ENCODE results near the gene LAMA3.
A peak's percentile ranks its signal among the peaks of the same experiment; 100 is the strongest.

The LAMA3 gene, protein sequence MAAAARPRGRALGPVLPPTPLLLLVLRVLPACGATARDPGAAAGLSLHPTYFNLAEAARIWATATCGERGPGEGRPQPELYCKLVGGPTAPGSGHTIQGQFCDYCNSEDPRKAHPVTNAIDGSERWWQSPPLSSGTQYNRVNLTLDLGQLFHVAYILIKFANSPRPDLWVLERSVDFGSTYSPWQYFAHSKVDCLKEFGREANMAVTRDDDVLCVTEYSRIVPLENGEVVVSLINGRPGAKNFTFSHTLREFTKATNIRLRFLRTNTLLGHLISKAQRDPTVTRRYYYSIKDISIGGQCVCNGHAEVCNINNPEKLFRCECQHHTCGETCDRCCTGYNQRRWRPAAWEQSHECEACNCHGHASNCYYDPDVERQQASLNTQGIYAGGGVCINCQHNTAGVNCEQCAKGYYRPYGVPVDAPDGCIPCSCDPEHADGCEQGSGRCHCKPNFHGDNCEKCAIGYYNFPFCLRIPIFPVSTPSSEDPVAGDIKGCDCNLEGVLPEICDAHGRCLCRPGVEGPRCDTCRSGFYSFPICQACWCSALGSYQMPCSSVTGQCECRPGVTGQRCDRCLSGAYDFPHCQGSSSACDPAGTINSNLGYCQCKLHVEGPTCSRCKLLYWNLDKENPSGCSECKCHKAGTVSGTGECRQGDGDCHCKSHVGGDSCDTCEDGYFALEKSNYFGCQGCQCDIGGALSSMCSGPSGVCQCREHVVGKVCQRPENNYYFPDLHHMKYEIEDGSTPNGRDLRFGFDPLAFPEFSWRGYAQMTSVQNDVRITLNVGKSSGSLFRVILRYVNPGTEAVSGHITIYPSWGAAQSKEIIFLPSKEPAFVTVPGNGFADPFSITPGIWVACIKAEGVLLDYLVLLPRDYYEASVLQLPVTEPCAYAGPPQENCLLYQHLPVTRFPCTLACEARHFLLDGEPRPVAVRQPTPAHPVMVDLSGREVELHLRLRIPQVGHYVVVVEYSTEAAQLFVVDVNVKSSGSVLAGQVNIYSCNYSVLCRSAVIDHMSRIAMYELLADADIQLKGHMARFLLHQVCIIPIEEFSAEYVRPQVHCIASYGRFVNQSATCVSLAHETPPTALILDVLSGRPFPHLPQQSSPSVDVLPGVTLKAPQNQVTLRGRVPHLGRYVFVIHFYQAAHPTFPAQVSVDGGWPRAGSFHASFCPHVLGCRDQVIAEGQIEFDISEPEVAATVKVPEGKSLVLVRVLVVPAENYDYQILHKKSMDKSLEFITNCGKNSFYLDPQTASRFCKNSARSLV (N-terminal part only)

GRCh38 chr18:23689031-23689615, at the start of gene LAMA3:
Gene LAMA3 (plus strand): TSS chr18:23689453. CDS start chr18:23689684, 231 bp downstream.
- peak within 1 kb of the TSS; percentile 64 for H3K9ac ChIP-seq (ENCODE audit: insufficient read length, low read depth)
- no peak for DNase-seq (ENCODE audit: low read depth, low spot score)
- H3K4me3 ChIP-seq (ENCODE audit: insufficient read length, low read depth) = peak within 1 kb of the TSS; percentile 42
- no peaks in the 10 kb centered on the region for H3K9me3 ChIP-seq (ENCODE audit: insufficient read depth, low read length)
- no peaks in the 10 kb centered on the region for H3K36me3 ChIP-seq (ENCODE audit: insufficient read depth, insufficient read length, low read length)
- H3K4me1 ChIP-seq (ENCODE audit: insufficient read depth, insufficient read length) = no peaks in the 10 kb centered on the region
- TF ChIP-seq SUZ12 (IDR thresholded peaks at IDR 0.05; ENCODE audit: extremely low read depth, insufficient read depth, insufficient read length) (no peak), ZNF274 (IDR thresholded peaks at IDR 0.05; ENCODE audit: low read depth, low read length) (no peak), YY1 (IDR thresholded peaks at IDR 0.05; ENCODE audit: insufficient read depth, insufficient read length) (no peak)
- peaks cover 41% of the 10 kb centered on the region for H3K27me3 ChIP-seq (ENCODE audit: insufficient read depth, insufficient read length)

DNA sequence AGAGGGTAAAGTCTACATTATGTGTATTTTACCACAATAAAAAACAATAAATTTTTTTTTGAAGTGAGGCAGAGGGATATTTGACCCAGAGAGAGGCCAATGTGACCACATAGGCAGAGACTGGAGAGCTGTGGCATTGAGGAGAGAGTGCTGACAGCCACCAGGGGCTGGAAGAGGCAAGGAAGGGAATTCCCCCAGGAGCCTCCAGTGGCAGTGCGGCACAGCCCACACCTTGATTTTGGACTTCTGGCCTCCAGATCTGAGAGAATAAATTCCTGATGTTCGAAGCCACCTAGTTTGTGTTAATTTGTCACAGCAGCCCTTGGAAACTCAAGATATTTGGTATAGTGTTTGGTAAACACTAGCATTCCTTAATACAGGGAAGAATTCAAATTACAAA, 49.2 kb upstream of the LAMA3 start:
- no peak overlapping the region for H3K4me3 ChIP-seq (ENCODE audit: insufficient read length, low read depth)
- no peak for DNase-seq (ENCODE audit: low read depth, low spot score)
- H3K36me3 ChIP-seq (ENCODE audit: insufficient read depth, insufficient read length, low read length) = no peaks in the 10 kb centered on the region

DNA sequence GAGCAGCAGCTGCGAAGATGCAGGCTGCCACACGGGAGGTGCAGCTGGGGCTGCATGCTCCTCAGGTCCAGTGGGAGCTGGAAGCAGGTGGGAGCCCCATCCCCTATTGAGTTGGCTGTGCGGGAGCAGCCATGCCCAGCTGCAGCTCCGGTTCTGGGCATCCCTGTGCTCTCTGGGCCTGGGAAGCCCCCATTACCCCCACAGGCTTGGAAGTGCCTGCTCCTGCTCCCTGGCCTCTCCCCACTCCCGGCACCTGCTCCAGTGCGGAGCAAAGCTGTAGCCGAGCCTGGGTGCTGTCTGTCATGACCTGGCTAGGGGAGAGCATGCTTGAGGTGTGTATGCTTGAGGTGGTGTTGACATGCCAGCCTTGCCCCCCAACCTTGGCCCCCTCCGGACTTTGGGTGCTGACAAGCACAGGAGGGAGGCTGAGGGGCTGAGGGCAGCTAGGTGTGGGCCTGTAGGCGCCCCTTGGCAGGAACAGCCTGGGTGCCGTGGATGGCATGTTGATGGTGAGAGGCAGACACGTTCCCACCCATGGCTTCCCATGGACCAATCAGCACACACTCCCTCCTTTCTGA, 48.0 kb upstream of the LAMA3 start:
- no peak for TF ChIP-seq ZNF274 (IDR thresholded peaks at IDR 0.05; ENCODE audit: low read depth, low read length)
- no peak for TF ChIP-seq YY1 (IDR thresholded peaks at IDR 0.05; ENCODE audit: insufficient read depth, insufficient read length)
- no peak for TF ChIP-seq SUZ12 (IDR thresholded peaks at IDR 0.05; ENCODE audit: extremely low read depth, insufficient read depth, insufficient read length)
- H3K36me3 ChIP-seq (ENCODE audit: insufficient read depth, insufficient read length, low read length) = no peaks in the 10 kb centered on the region
- no peaks in the 10 kb centered on the region for H3K4me1 ChIP-seq (ENCODE audit: insufficient read depth, insufficient read length)
- H3K4me3 ChIP-seq (ENCODE audit: insufficient read length, low read depth) = no peak overlapping the region
- no peak overlapping the region for H3K9ac ChIP-seq (ENCODE audit: insufficient read length, low read depth)
- no peaks in the 10 kb centered on the region for H3K27me3 ChIP-seq (ENCODE audit: insufficient read depth, insufficient read length)
- peaks cover 16% of the 10 kb centered on the region; the same call in 1 of the 2 replicates for H3K9me3 ChIP-seq (ENCODE audit: insufficient read depth, low read length)
- no peak for DNase-seq (ENCODE audit: low read depth, low spot score)

More for the DNA sequence above, 49.2 kb upstream of the LAMA3 start:
- no peak for TF ChIP-seq SUZ12 (IDR thresholded peaks at IDR 0.05; ENCODE audit: extremely low read depth, insufficient read depth, insufficient read length)
- no peak for TF ChIP-seq ZNF274 (IDR thresholded peaks at IDR 0.05; ENCODE audit: low read depth, low read length)
- TF ChIP-seq YY1 (IDR thresholded peaks at IDR 0.05; ENCODE audit: insufficient read depth, insufficient read length) = no peak
- H3K4me1 ChIP-seq (ENCODE audit: insufficient read depth, insufficient read length) = peaks cover 3% of the 10 kb centered on the region
- no peaks in the 10 kb centered on the region for H3K27me3 ChIP-seq (ENCODE audit: insufficient read depth, insufficient read length)
- peaks cover 16% of the 10 kb centered on the region; the same call in 1 of the 2 replicates for H3K9me3 ChIP-seq (ENCODE audit: insufficient read depth, low read length)
- no peak overlapping the region for H3K9ac ChIP-seq (ENCODE audit: insufficient read length, low read depth)

DNA sequence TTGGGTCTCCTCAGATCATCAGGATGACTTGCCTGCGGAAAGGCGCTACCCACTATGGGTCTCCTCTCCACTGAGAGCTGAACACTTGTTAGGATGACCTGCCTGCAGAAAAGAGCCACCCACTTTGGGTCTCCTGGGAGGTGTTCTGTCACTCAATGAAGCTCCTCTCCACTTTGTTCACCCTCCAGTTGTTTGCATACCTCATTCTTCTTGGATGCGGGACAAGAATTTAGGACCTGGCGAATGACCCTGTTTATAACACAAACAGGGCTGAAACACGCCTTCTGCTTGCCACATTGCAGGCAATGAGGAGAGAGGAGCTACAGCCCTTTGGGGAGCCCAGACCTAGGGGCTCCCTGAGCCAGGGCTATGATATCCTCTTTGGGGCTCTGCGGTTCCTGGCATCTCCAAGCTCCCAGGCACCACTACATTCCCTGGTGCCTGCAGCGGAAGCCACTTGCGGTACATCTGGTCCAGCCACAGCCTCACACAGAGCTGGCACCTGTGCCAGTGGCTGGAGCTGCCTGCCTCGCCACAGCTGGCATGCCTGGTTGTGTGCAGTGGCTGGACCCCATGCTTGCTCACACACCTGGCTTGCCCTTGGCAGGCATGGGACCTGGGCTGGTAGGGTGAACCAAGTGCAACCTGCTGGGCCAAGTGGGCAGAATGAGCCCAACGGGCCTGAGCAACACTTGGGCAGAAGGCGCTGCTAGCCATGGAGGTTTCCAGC, 47.2 kb upstream of the LAMA3 start:
- Histone ChIP-seq H3K4me1 (ENCODE audit: insufficient read depth, insufficient read length) (no peaks in the 10 kb centered on the region), H3K36me3 (ENCODE audit: insufficient read depth, insufficient read length, low read length) (no peaks in the 10 kb centered on the region), H3K9me3 (ENCODE audit: insufficient read depth, low read length) (peaks cover 16% of the 10 kb centered on the region; the same call in 1 of the 2 replicates), H3K27me3 (ENCODE audit: insufficient read depth, insufficient read length) (no peaks in the 10 kb centered on the region), H3K9ac (ENCODE audit: insufficient read length, low read depth) (no peak overlapping the region), H3K4me3 (ENCODE audit: insufficient read length, low read depth) (no peak overlapping the region)
- TF ChIP-seq SUZ12 (IDR thresholded peaks at IDR 0.05; ENCODE audit: extremely low read depth, insufficient read depth, insufficient read length) (no peak), YY1 (IDR thresholded peaks at IDR 0.05; ENCODE audit: insufficient read depth, insufficient read length) (no peak), ZNF274 (IDR thresholded peaks at IDR 0.05; ENCODE audit: low read depth, low read length) (no peak)
- DNase-seq (ENCODE audit: low read depth, low spot score) = no peak

GRCh38 chr18:23643815-23644490, 45.3 kb upstream of the LAMA3 start:
- peaks cover 4% of the 10 kb centered on the region for H3K4me1 ChIP-seq (ENCODE audit: insufficient read depth, insufficient read length)
- TF ChIP-seq ZNF274 (IDR thresholded peaks at IDR 0.05; ENCODE audit: low read depth, low read length) (no peak), YY1 (IDR thresholded peaks at IDR 0.05; ENCODE audit: insufficient read depth, insufficient read length) (no peak), SUZ12 (IDR thresholded peaks at IDR 0.05; ENCODE audit: extremely low read depth, insufficient read depth, insufficient read length) (no peak)

More at GRCh38 chr18:23643815-23644490, 45.3 kb upstream of the LAMA3 start:
- H3K36me3 ChIP-seq (ENCODE audit: insufficient read depth, insufficient read length, low read length) = no peaks in the 10 kb centered on the region
- peaks cover 16% of the 10 kb centered on the region; the same call in 1 of the 2 replicates for H3K9me3 ChIP-seq (ENCODE audit: insufficient read depth, low read length)
- no peaks in the 10 kb centered on the region for H3K27me3 ChIP-seq (ENCODE audit: insufficient read depth, insufficient read length)
- H3K9ac ChIP-seq (ENCODE audit: insufficient read length, low read depth) = no peak overlapping the region
- no peak for DNase-seq (ENCODE audit: low read depth, low spot score)
- no peak overlapping the region for H3K4me3 ChIP-seq (ENCODE audit: insufficient read length, low read depth)
